IPS DF 19.7 (cell line): ENCODE results near the gene RPL10.

Source experiments
- DNase-seq: peaks from one replicate; pipeline ENCODE4 v3.0.0-alpha.2; 2013; ENCODE audit warnings: low read depth, low spot score

Gene RPL10

DNA sequence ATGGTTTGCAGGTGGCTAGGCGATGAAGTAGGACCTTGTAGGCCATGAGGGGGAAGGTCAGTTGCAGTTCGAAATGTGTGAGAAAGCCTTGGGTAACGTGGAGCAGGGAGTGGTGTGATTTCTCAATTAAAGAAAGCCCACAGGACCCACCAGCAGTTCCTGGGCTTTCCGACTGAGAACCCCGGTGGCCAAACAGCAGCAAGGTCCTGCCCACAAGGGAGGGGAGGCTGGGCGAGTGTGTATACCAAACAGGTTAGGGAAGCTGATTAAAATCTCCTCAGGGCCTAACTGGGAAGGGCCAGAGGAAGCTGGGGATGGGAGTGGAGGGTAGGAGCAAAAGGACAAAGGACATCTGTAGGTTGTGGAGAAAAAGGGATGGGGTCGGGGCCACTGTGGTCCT lies 32.7 kb downstream of the RPL10 start:
- DNase-seq = no peak

DNA sequence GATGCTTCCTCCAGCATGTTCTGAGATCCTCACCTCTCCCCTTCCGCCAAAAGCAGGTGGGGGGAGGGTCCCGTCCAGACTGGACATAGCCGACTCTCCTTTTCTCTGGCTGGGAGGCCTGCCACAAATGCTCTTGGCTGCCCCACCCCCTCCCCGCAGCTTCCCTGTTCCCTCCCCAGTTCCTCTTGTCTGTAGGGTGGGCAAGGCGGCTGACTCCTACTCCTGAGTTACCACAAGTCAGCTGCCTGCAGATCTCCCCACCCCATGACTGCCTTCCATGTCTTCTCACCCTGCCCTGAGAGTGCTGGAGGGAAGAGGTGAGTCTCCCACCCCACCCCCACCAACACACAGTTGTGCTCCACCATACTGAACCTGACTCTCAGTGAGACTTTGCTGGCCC lies 33.2 kb downstream of the RPL10 start:
- DNase-seq = no peak

DNA sequence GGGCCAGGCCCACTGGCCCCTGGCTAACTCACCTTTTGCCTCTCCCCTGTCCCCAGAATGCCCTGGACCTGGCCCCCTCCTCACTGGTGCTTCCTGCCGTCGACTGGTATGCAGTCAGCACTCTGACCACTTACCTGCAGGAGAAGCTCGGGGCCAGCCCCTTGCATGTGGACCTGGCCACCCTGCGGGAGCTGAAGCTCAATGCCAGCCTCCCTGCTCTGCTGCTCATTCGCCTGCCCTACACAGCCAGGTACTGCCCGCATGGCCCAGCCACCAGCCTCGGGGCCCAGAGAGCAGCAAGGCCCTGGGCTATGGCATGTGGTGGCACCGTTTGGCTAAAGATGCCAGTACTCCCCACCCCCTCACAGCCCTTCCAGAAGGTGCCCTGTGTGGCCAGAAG lies 34.0 kb downstream of the RPL10 start:
- no peak for DNase-seq

DNA sequence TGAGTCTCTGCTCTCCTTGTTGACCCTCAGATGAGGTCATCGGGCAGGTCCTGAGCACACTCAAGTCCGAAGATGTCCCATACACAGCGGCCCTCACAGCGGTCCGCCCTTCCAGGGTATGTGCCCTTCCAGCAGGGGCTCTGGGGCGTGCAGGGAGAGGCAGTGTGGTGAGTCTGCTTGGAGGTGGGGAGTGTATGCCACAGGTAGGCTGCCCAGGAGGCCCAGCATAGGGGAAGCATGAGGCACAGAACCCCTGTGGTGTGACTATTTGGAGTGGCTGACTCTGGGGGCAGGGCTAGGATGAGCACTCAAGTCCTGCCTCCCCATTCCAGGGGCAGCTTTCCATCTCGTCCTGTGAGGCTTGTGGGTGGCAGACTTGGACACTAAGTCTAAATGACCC lies 35.4 kb downstream of the RPL10 start:
- DNase-seq = no peak

DNA sequence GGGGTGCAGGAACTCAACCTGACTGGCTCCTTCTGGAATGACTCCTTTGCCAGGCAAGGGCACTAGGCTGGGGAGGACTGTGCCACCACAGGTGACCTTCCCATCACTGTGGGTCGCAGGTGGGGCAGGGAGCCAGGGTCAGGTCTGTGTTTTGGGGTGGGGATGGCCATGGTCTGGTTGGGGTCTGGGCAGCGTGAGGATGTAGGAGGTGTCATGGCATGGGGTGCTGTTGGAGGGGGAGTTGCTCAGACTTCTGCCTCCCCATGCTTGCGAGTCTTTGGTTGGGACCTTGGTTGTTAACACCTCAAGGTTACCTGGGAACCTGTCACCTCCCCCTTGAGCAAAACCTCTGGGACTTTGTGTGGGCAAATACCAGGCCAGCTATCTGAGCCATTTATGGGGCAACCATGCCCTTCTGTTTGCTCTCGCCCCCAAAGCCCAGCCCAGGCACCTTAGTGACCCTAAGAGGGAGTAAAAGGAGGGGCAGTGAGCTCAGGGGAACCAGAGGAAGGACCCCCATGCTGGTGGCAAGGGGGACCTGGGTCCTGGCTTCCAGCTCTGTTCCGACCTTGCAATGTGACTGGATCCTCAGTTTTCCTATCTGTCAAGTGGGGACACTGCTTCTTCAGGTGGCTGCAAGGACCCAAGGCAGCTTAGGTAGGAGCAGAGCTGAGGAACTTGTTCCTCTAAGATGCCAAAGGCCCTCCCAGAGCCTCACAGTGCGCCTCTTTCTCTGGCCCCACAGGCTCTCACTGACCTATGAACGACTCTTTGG lies 36.4 kb downstream of the RPL10 start:
- DNase-seq = no peak

DNA sequence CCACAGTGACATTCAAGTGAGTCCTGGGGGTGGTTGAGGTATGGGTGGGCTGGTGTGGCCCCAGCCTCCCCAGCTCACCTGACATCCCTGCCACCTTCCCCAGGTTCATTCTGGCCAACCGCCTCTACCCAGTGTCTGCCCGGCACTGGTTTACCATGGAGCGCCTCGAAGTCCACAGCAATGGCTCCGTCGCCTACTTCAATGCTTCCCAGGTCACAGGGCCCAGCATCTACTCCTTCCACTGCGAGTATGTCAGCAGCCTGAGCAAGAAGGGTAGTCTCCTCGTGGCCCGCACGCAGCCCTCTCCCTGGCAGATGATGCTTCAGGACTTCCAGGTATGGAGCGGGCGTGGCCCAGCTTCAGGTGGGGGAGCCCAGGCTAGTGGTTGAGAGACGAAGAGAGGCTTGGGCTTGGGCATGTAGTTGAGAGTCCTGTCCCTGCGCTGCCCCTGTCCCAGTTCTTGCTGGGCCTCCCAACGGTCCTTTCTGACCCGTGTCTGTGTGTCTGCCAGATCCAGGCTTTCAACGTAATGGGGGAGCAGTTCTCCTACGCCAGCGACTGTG lies 37.1 kb downstream of the RPL10 start:
- DNase-seq = no peak

DNA sequence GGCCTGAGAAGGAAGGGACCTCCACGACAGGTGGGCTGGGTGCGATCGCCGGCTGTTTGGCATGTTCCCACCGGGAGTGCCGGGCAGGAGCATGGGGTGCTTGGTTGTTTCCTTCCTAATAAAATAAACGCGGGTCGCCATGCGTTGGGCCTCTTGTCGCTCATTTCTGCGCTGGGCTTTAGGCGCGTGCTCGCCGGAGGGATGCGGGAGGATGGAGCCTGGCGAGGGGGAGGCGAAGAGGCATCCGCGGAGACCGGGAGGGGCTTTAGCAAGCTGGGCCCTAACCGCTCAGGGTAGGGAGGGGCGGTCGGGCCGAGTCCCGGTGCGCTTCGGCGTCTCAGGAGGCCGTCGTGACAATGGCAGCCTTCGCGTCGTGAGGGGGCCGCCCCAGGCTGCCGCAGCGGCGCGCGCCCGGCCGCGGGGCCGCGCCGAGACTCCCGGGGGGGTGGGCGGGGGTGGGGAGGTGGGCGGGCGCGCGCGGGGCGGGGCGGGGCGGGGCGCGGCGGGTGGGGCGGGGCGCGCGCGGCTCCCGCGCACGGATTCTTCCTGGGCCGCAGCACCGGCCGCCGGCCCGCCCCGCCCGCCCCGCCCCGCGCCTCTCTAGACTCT lies 38.3 kb downstream of the RPL10 start:
- DNase-seq = no peak

DNA sequence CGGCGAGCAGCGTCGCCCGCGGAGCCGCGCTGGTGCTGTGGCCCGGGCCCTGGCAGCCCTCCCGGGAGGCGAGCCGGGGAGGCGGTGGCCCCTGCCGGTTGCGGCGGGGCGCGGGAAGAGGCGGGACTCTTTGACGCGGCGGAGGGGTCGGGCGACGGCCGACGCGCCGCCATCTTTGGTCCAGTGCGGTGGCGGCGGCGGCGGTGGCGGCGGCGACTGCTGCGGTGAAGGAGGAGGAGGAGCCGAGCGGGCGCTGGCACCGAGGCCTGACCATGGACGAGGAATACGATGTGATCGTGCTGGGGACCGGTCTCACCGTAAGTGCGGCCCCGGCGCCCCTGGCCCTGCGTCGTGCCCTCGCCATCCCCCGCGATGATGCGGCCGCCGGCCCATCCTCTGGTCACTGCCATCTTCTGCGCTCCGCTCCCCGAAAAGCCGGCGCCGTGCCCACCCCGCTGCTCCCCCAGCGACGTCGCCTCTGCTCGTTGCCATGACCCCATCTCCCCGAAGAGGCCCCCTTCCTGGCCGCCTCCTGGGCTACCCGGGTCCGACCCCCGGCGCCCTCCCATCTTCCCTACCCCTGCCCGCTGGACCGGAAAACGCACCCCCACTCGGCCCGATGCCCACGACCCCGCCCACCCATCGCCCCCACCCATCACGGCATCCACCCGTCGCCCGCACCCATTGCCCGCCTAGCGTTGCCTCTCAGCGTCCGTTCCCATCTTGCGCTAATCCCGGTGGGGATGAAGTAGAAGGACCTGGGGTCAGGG lies 39.0 kb downstream of the RPL10 start, which contains the start of gene GDI1:
Gene GDI1 (plus strand): TSS at position 172 of the 770 bp plus-strand sequence. CDS start 101 bp downstream, at position 273.
- DNase-seq = no peak

DNA sequence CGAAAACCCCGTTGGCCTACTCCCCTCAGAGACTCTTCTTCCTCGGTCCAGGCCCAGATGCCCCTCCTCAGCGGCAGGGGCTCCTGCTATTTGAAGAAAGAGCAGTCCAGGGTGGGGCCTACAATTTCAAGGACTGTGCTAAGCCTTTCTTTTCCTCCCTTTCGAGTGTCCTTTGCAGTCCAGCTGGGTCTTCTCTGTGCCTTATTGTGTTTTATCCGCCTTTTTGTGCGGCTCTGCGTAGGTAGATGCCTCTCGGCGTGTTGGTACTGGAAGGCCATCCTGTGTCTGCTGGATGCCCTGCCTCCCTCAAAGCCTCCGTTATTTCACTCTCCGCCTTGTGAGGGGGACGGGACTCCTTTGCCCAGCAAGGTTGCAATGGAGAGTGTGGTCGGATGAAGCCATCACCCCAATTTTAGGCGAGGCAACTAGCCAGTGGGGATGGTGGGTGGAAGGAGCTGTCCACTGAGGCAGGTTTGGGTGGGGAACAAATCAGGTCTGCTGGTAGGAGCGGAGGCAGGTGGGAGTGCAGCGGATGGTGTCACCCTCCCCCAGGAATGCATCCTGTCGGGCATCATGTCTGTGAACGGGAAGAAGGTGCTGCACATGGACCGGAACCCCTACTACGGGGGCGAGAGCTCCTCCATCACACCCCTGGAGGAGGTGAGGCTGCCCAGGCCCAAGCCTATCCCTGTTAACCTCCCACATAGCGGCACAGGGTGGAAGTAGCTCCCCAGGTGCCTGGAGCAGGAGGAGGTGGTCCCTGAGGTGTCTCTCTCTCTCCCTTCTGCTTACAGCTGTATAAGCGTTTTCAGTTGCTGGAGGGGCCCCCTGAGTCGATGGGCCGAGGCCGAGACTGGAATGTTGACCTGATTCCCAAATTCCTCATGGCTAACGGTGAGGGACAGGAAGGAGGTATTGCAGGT lies 40.1 kb downstream of the RPL10 start:
- DNase-seq = no peak

DNA sequence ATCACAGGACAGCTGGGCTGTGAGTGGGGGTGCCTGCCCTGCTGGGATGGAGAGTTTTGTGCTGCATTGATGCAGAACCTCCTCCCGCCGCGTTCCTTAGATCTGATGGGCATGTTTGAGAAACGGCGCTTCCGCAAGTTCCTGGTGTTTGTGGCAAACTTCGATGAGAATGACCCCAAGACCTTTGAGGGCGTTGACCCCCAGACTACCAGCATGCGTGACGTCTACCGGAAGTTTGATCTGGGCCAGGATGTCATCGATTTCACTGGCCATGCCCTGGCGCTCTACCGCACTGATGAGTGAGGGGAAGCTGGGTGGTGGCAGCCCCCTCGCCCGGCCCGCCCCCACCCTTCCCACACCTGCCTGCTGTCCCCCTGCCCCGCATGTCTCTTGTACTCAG lies 41.7 kb downstream of the RPL10 start:
- DNase-seq = no peak

DNA sequence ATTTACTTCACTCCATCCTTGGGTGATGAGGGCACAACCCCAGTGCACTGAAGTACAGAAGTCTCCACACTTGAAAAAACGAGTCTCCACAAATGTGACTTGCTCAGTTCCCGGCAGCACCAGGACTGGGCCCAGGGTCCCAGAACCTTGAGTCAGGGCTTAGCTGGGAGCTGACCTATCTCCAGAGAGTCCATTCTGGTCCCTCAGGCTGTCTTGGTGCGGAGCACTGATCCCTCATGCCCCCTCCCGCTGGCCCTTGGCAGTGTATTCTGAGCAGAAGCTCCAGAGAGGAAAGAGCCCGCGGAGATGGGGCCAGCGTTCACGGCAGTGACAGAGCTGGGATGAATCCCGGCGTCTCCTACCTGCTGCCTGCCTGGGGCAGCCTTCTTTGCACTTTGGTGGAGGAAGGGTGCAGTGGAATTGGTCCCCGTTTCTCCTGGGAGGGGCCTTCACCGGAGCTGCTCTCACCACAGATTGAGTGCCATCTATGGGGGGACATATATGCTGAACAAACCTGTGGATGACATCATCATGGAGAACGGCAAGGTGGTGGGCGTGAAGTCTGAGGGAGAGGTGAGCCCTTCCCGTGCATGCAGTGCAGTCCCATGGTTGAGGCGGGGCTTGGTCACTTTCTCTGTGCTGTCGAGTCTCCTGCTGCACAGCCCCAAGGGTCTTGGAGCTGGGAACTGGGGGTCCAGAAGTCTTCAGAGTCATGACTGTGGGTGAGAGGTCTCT lies 42.6 kb downstream of the RPL10 start:
- no peak for DNase-seq

DNA sequence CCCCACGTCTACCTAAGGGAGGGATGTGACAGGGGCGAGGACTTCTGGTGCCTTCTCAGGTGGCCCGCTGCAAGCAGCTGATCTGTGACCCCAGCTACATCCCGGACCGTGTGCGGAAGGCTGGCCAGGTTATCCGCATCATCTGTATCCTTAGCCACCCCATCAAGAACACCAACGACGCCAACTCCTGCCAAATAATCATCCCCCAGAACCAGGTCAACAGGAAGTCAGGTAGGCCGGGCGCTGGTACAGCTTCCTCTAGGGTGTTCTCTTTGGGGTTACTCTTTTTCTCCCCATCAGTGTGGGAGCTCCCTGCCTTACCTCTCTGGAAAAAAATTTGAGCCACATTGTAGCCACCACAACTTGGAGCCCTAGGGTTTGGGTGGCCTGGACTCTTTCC lies 43.4 kb downstream of the RPL10 start:
- DNase-seq = no peak

DNA sequence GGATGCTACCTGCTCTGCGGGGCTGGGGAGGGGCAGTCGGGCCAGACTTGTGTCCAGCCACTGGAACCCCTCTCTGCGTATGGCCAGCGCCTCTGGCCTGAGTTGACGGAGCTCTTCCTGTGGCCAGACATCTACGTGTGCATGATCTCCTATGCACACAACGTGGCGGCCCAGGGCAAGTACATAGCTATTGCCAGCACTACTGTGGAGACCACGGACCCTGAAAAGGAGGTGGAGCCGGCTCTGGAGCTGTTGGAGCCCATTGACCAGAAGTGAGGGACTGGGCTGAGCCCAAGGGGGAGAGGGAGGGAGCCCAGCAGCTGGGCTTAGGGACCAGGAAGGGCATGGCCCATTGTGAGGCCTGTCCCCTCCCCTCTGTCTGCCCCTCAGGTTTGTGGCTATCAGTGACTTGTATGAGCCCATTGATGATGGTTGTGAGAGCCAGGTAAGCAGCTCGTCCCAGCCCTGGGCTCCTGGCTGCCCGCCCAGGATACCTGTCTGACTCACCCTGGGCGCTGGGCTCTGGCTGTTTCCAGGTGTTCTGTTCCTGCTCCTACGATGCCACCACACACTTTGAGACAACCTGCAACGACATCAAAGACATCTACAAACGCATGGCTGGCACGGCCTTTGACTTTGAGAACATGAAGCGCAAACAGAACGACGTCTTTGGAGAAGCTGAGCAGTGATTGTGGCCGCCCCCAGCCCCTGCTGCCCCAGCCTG lies 44.0 kb downstream of the RPL10 start:
- DNase-seq = no peak

DNA sequence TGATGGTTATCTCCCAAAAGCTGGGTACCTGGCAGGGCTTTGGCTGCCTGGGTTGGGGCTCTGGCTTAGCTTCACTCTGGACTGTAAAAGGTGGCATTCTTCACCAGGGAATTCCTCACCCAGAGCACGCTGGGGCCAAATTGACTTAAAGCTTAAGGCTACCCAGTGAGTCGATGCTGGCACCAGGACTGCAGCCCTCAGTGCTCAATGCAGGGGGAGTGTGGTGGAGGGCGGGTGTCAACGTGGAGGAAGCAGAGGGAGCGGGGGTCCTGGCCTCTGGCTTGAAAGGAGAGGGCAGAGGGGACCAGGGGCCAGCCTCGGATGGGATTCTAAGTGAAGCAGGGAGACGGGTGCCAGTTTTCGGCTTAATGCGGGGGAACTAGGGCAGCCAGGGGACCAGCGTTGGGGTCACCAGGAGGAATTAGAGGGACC lies 45.3 kb downstream of the RPL10 start:
- no peak for DNase-seq

DNA sequence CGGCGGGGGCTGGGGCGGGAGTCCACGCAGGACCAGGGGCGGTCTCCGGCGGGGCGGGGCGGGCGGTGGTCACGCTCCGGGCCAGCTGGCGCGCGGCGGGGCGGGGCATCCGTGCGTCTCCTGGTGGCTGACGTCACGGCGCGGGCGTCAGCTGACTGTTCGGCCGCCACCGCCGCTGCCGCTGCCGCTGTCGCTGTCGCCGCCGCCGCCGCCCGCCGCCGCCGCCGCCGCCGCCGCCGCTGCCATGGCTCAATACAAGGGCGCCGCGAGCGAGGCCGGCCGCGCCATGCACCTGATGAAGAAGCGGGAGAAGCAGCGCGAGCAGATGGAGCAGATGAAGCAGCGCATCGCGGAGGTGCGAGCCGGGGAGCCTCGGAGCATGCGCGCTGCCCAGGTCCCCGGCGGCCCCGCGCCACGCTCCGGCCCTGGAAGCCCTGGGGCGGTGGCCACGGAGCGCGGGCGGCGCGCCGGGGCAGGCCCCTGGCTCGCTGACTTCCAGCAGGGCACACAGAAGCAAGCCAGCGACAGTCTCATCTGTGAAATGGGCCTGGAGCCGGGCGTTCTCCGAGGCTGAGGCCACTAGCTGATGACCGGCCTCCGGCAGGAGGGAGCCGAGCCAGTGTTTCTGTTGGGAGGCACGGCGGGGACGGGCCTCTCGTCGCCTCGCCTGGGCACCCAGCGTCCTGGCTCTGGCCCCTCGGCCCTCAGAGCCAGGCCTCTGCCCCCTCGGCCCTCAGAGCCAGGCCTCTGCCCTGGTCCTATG lies 46.0 kb downstream of the RPL10 start, which contains the start of gene FAM50A:
Gene FAM50A (plus strand): TSS at position 150 of the 763 bp plus-strand sequence. CDS start 95 bp downstream, at position 245.
- no peak for DNase-seq

DNA sequence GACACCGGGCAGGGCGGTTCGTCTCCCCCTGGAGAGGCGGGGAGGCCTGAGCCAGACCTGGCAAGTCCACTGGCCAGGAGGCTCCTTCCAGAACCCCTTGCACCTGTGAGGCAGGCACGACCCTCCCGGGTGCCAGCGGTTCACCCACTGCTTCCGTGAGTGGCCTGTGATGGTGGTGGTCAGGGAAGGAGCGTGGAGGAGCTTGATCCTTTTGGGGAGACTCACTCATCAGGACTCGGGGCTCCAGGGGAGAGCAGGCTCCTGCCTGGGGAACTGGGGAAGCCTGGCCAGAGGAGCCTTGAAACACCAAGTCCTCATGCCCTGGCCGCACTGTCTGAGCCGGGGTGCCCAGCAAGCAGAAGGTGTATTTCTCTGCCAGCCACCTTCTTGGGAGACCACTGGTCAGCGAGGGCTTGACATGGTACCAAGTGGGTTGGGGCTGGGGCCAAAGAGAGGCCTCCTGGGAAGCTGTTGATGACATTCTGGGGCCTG lies 46.6 kb downstream of the RPL10 start:
- DNase-seq = no peak

DNA sequence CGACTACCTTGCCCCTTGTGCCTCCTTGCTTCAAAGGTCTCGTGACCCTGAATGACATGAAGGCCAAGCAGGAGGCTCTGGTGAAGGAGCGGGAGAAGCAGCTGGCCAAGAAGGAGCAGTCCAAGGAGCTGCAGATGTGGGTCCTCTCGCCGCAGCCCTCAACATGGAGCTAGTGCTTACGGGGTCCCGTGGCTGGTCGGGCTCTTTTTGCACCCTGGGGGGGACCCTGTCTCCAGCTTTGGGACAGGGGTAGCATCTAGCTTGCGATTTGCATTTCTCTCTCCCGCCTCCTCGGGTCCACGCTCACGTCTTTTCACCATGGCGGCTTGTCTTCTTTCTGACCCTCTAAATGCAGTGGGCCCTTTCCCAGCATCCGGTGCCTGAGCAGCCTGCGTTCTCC lies 47.6 kb downstream of the RPL10 start:
- no peak for DNase-seq

DNA sequence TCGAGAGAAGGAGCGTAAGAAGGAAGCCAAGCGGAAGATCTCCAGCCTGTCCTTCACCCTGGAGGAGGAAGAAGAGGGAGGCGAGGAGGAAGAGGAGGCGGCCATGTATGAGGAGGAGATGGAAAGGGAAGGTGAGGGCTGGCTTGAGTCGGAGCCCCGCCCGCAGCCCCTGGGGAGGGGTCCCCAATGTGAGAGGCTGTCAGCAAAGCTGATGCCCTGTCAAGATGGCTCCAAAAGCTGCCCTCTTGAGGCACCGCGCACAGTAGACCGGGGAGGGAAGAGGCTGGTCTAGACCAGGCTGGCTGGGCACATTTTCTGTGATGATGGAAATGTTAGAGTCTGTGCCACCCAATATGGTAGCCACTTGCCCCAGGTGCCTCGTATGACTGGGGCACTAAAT lies 48.3 kb downstream of the RPL10 start:
- DNase-seq = no peak

DNA sequence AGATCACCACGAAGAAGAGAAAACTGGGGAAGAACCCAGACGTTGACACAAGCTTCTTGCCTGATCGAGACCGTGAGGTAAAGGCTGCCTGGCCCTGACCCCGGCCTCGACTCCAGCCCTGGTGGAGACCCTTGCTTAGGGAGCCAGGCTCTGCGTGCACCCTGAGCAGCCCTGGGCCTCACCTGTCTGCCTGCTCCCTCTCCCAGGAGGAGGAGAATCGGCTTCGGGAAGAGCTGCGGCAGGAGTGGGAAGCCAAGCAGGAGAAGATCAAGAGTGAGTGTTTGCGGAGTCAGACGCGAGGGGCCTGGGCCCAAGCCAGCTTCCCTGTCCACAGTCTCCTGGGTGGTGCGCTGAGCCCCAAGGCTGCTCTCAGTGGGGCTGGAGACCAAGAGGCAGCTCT lies 50.3 kb downstream of the RPL10 start:
- no peak for DNase-seq
